Measurements from ENCODE around the gene NCOA6.
"Not testable (repeated sequence)": the region's sequence is repeated elsewhere in the genome, so short reads cannot be mapped to it uniquely, and the experiment has no call there.

The NCOA6 gene

DNA sequence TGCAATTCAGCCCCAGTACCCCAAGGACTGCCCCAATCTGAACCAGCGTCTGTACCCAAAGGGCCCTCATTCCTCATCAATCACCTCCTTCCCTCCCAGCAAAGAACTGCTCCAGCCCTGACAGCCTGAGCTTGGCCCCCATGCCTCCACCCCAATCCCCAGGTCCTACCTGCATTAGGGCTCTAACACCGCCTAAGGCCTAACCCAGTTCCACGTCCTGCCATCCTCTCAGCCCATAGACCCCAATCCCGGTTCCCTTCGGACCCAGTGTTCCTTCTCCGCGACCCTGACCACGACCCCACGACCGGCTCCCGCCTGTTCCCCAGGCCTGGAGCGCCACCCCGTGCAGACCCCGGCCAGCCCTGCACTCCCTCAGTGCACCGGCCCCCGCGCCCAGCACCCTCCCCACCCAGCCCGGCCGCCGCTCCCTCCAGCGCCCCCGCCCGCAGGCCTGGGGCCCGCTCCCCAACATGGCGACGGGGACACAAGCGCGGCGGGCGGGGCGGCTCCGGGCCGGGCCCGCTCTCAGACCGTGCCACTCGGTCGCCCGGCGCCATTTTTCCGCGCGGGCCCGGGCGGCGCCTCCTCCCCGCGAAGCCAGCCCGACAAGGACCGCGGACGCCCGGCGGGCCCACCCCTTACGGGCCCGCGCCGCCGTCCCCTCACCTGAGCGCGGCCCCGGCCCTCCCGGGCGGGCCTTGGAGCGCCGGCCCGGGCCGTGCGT, 483 bp downstream of the NCOA6 start:
- DNase-seq = peak; percentile 72

DNA sequence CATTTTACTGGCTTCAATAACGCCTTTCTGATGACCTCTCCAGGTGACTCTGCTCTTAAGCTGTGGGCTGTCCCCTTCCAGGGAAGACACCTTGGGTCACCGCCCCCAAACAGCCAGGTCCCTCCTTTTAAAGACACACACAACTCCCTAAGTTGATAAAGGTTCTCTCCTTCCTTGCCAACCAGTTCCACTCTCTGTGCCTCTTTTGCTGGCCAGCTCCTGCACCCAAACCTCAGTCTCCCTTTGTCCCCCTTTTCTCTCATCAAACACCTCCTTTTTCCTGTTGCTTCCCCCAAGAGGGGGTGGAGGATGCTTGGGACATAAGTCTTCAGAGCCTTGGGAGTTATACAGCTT, 1.0 kb downstream of the NCOA6 start:
- DNase-seq = peak; percentile 88

DNA sequence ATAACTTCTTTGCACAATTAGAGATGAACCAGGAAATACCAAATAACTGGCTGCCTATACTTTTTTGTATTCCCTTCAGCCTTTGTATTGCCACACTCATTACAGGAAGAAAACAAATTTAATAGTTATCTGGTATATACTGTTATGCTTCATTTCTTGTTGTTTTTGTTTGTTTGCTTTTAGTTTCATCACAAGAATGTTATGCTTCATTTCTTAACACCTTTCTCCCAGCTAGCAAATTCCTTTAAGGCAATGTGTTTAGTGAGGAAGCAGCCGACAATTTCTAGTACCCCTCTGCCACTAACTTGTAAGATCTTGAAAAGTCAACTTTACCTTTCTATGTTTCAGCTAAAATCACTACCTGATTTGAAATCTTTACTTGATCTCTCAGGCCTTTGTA, 1.4 kb downstream of the NCOA6 start:
- no peak for DNase-seq

DNA sequence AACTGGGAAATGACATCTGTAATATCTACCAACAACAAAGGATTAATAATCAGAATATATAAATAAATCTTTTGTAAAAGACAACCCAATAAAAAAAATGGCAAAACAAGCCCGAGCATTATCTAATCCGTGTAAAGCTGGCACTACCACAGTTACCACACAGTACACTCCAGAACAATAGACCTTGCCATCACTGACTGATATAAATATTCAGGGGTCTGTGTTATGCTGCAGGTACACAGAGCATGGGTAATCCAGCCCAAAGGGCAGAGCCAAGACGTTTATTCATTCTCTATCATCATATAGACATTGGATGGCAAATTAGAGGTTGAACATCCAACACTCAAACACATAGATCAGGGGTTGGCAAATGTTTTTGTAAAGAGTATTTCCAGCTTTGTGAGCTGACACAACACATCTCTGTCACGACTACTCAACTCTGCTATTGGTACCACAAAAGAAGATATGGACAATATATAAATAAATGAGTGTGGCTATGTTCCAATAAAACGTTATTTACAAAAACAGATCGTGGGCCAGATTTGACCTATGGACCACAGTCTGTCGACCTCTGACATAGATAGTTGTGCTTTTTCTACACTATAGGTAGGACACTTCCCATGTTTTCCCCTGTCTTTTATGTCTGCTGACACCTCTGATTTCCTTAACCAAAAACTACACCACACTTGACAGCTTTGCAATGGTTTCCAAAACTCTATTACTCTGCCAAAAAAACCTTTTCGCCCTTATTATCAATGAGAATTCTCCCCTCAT, 4.5 kb downstream of the NCOA6 start:
- DNase-seq = no peak

DNA sequence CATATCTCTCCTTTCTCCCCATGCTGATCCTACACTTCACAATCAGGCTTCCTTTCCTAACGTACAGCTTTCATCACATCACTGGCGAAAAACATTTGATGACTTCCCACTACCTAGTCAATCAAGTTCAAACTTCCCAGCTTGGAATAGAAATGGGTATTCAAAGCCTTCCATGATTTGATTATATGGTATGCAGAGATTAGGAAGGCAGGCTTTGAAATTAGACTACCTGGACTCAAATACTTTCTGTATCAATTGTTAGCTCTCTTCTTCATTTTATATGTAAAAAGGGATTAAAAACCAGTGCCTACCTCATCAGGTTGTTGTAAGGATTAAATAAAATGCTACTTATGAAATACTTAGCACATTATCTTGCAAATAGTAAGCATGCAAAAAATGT, 7.7 kb downstream of the NCOA6 start:
- no peak for DNase-seq

DNA sequence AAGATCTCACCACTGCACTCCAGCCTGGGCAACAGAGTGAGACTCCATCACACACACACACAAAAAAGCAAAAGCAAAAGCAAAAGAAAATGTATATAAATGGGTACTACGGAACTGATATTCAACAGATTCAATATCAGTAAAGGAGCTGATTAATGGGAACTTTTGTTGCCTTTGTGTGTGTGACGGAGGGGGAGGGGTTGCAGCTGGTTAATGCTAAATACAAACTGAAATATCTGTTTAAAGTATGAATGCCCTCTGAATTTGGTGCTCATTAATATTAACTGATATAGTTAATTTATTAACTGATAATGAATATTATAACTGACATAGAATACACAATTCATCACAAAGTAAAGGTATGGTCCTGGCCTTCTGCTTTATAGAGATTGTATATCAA, 8.4 kb downstream of the NCOA6 start:
- DNase-seq = no peak

DNA sequence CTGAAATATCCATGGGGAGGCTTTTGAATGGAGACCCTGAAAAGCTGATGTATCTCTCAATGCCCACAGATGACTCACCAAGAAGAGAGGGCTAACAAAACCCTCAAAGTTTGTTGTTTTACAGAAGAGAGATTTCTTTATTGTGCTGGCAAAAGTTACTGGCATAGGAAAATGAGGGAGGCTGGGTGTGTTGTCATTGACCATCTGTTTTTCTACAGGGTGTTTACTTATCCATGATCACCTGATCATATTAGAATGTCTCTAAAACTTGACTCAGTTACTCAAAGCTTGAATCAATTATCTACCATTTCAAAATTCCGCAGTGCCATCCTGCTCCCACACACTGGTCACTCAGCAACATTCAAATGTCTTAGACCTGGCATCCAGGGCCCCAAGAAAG, 9.8 kb downstream of the NCOA6 start:
- DNase-seq = no peak

DNA sequence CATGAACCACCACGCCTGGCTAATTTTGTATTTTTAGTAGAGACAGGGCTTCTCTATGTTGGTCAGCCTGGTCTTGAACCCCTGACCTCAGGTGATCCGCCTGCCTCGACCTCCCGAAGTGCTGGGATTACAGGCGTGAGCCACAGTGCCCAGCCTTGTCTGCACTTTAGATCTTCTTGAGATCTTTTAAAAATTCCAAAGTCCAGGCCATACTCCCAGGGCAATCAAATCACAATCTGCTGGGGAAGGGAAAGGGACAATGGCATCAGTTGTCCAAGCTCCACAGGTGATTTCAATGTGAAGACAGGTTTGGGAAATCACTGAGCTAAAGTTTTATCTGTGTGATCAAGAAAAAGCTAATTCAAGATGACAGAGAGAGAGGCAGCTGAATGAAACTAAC, 16.9 kb downstream of the NCOA6 start:
- DNase-seq = no peak

DNA sequence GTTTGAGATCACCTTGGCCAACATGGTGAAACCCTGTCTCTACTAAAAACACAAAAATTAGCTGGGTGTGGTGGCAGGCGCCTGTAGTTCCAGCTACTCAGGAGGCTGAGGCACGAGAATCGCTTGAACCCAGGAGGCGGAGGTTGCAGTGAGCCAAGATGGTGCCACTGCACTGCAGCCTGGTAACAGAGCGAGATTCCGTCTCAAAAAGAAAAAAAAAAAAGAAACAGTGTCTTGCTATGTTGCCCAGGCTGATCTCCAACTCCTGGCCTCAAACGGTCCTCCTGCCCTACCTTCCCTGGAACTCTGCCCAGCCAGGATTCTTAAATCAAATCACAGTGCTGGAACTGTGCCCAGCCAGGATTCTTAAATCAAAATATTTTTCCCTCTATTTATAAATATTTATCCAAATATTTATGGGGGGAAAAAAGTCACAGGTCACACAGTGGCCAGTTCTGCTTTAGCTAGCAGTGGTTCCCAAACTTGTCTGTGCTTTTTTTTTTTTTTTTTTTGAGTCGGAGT, 17.4 kb downstream of the NCOA6 start:
- DNase-seq = not testable (repeated sequence)

DNA sequence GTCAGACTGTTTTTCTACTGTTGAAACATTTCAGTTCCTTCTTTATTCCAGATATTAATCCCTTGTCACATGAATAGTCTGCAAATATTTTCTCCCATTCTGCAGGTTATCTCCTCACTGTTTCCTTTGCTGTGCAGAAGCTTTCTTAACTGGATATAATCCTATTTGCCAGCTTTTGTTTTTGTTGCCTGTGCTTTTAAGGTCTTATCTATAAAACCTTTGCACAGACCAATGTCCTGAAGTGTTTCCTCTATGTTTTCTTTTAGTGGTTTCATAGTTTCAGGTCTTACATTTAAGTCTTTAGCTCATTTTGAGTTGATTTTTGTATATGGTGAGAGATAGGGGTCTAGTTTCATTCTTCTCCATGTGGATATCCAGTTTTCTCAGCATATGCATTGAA, 19.2 kb downstream of the NCOA6 start:
- peak; percentile 32 for DNase-seq

DNA sequence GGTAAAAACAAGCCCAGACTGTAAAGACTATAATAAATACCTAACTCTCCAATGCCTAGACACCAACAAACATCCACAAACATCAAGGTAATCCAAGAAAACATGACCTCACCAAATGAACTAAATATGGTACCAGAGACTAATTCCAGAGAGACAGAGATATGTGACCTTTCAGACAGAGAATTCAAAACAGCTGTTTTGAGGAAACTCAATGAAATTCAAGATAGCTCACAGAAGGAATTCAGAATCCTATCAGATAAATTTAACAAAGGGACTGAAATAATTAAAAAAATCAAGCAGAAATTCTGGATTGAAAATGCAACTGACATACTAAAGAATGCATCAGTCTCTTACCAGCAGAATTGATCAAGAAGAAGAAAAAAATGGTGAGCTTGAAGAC, 26.6 kb downstream of the NCOA6 start:
- no peak for DNase-seq

DNA sequence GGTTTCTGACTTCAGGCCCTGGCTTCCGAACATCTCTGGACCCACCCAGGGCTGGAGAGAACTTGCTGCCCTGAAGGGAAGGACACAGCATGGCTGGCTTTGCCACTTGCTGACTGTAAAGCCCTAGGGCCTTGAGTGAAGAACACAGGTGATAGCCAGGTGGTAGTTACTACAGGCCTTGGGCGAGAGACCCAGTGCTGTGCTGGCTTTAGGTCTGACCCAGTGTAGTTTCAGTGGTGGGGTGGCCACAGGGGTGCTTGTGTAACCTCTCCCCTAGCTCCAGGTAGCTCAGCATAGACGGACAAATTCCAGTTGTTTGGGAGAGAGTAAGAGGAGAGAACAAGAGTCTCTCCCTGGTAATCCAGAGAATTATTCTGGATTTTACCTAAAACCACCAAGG, 27.1 kb downstream of the NCOA6 start:
- no peak for DNase-seq

DNA sequence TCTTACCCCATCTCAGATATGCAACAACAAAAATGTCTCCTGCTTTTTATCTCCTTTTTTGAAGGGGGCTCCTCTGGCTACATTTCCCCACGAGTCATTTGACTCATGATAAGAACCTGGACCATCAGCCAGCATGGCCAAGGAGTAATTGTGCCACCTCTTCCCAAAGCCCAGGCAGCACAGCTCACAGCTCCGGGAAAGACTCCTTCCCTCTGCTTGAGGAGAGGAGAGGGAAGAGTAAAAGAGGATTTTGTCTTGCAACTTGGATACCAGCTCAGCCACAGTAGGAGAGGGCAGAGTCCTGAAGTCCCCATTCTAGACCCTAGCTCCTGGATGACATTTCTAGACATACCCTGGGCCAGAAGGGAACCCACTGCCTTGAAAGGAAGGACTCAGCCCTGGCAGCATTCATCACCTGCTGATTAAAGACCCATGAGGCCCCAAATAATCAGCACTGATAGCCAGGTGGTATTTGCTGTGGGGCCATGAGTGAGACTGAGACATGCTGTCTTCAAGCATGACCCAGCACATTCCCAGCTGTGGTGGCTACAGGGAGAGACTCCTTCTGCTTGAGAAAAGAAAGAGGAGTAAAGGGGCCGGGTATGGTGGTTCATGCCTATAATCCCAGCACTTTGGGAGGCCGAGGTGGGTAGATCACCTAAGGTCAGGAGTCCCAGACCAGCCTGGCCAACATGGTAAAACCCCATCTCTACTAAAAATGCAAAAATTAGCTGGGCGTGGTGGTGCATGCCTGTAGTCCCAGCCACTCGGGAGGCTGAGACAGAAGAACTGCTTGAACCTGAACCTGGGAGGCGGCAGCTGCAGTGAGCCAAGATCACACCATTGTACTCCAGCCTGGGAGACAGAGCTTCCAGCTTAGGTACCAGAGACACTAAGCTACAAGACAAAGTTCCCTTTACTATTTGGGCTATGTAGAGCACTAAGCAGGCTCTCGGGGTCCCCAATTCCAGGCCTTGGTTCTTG, 28.1 kb downstream of the NCOA6 start:
- DNase-seq = peak; percentile 33

DNA sequence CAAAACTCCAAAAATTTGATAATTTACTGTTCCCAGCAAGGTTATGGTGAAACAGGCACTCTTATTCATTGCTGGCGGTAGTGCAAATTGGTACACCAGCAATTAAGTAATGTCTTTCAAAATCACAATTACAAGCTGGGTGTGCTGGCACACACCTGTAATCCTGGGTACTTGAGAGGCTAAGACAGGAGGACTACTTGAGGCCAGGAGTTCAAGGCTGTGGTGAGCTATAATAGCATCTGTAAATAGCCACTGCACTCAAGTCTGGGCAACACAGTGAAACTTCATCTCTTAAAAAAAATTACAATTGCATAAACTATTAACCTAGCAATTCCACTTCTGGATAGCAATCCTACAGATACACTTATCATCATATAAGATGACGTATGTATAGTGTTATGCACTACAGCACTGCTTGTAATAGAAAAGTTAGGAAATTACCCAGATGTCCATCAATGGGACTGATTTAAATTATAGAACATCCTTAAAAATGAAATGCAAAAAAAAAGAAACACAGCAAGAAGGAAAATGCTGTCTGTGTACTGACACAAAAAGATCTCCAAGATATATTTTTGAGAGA, 31.4 kb downstream of the NCOA6 start:
- no peak for DNase-seq

DNA sequence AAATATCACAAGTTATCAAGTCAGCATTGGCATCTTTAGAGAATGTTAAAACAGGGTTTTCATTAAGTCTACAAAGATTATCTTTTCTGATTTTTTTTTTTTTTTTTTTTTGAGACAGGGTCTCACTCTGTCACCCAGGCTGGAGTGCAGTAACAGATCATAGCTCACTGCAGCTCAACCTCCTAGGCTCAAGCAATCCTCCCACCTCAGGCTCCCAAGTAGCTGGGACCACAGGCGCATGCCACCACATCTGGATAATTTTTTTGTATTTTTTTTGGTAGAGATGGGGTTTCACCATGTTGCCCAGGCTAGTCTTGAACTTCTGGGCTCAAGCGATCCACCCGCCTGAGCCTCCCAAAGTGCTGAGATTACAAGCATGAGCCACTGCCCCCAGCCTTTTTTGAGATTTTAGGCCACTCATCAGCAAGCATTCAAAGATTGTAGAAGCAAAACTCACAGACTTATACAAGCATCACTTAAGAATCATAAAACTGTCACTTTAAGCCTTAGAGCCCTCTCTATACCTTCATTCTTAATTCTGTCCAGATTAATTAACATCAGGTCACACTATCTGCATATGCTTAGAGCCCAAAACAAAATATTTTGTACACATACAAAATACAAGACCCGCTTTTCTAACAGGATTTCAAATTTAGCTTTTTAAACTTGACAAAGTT, 32.6 kb downstream of the NCOA6 start:
- no peak for DNase-seq

DNA sequence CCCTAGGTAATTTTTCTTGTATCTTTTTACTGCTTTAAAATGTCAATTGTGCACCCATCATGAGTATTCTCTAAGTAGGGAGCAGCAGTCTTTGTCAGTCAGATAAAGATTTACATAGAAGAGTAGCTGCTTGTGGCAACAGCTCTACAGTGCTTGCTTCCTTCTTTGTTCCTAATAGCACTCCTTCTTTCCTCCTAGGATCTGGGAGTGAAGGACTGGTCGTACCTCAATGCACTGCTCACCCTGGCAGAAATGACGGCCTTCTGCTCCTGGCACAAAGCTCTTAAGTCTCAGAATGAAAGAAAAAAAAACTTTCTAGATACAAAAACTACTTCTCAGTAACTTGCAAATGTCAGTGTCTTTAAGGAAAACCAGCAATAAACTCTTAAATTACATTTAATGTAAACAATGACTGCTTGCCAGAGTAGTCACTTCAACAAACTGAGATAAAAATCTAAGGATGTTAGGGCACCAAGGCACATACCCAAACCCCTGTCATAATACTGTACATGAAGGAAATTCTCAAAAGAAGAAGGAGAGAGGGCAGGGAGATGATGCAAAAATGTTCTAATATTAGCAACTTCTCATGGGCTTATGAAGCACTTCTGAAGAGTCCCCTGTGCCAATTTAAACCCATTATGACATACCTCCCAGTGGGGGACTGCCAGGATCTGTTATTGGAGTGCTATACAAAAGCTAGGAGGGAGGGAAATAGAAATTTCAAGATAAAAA, 34.0 kb downstream of the NCOA6 start:
- peak; percentile 23 for DNase-seq

DNA sequence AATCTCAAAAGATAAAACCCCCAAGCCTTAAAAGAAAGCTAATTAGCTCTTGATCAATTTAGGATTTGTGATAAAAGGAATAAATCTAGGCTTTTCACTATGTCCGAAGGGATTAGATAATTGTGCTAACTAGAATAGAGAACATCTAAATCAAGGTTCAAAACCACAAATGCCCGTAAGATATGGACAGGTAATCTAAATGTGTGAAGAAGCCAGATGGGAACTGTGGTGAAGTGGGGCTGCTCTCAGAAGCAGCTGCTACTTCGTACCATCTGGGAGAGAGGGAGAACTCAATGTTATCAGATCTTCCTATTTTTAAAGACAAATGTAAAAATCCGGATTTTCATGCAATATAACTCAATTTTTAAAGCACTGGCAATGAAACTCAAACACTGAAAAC, 44.2 kb downstream of the NCOA6 start:
- no peak for DNase-seq

DNA sequence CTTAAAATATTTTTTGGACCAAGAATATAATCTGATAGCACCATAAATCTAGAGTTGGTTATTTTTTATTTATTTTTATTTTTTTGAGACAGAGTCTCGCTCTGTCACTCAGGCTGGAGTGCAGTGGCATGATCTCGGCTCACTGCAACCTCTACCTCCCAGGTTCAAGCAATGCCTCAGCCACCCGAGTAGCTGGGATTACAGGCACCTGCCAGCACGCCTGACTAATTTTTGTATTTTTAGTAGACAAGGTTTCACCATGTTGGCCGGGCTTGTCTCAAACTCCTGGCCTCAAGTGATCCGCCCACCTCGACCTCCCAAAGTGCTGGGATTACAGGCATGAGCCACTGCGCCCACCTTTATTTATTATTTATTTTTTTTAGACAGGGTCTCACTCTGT, 45.2 kb downstream of the NCOA6 start:
- DNase-seq = not testable (repeated sequence)

DNA sequence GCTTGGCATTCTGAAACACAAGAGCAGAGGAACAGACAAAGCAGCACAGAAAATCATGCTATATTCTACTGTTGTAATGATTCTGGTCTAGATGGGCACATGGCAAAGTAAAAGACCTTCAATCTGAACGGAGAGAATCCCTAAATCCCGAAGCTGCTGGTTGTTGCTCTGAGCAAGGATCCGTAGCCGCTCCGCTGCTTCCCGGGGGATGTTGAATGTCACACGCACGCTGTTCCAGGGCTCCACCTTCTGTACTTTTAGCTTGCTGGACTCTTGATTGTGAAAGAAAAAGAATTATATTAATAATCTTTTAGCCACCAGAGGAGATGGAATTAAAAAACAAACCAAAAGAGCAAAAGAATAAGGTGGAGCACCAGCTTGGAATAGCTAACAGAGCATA, 49.3 kb downstream of the NCOA6 start:
- DNase-seq = no peak

DNA sequence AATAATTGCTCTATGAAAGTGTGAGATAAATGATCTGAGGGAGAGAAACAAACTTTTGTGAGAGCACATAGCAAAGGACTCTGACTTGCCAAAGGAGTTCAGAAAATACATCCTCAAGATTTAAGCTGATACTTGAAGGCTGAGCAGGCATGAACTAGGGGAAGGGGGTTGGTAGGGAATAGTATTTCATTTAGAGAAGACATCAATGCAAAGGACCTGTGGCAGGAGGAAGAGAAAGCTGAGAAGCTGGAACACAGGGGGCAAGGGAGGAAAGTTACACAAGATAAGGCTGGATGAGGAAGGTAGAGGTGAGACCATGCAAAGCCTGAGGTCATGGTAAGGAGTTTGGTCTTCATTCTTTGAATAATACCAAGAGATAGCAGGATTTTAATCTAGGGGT, 50.6 kb downstream of the NCOA6 start:
- DNase-seq = no peak

DNA sequence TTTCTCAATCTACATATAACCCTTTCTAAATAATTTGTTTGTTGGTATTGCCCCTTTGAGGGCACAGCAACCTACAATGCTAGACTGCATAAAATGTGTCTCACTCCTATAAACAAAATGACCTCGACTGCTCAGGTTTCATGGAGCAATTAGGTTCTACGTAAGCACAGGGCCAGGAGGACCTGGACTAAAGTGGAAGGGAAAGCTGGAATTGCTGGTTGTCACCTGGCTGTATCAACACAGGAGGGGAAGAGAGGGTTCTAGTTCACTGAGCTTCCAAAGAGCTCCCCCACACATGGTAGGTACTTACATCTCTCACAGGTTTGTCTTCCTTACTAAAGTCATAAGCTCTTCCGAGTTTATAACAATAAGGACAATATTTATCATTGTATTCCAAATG, 51.0 kb downstream of the NCOA6 start:
- DNase-seq = no peak

DNA sequence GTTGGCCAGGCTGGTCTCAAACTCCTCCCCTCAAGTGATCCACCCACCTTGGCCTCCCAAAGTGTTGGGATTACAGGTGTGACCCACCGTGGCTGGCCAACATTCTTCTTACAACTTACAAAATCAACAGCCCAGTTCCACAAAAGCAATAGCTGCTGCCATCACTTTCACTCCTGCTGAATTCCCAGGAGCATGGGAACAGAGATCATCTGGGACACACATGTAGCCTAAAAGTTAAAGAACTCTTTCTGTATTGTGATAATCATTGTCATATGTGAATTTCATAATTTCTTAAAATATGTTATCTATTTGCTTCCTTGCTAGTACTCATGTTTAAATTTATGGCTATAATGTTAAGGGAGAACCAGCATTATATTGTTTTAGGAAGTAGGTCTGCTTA, 51.7 kb downstream of the NCOA6 start:
- no peak for DNase-seq
